Stimulated activated CD8-positive, alpha-beta memory T cell treated with anti-CD3 and anti-CD28 coated beads, Interleukin-2, amount 100 ng/mL, for 48 hours (primary cell): ENCODE results near the gene NFKBIL1.
"Not testable (repeated sequence)": the region's sequence is repeated elsewhere in the genome, so short reads cannot be mapped to it uniquely, and the experiment has no call there.

ENCODE experiments used
- DNase-seq, 2 donors: peaks; one replicate each; pipeline ENCODE4 v3.0.0-alpha.2; 2020; ENCODE audit warnings: low read depth in 2 of 2

Gene NFKBIL1, protein sequence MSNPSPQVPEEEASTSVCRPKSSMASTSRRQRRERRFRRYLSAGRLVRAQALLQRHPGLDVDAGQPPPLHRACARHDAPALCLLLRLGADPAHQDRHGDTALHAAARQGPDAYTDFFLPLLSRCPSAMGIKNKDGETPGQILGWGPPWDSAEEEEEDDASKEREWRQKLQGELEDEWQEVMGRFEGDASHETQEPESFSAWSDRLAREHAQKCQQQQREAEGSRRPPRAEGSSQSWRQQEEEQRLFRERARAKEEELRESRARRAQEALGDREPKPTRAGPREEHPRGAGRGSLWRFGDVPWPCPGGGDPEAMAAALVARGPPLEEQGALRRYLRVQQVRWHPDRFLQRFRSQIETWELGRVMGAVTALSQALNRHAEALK

GRCh38 chr6:31546958-31547726, at the start of gene NFKBIL1:
NFKBIL1 (plus strand) TSS chr6:31547608; CDS start chr6:31547695, 87 bp downstream.
- peak; percentile 85 to 91 for DNase-seq

DNA sequence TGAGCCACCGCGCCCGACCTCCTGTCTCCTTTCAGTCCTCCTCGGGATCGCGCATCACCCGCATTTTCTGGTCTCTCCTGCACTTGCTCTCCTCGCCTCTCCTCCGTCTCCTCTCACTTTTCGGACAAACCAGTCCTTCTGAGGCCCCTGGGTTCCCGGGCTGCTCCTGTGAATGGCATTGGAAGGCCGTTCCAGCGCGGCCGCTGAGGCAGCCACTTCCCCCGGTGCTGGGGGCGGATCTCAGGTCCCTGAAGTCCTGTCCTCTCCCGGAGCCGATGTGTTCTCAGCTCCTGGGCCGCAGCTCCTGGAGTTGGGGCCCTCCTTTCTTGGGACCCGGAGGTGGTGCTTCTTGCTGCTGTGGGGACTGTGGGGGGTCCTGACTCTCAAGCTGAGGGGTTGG, 48.7 kb upstream of the NFKBIL1 start:
- DNase-seq: no peak

GRCh38 chr6:31499648-31500047, 47.8 kb upstream of the NFKBIL1 start:
- not testable (repeated sequence) for DNase-seq

DNA sequence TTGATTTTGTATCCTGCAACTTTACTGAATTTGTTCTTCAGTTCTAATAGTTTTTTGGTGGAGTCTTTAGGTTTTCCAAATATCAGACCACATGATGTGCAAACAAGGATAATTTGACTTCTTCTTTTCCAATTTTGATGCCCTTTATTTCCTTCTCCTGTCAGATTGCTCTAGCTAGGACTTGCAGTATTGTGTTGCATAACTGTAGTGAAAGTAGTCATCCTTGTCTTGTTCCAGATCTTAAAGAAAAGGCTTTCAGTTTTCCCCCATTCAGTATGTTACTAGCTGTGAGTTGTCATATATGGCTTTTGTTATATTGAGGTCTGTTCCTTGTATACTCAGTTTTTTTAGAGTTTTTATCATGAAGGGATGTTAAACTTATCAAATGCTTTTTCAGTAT, 44.8 kb upstream of the NFKBIL1 start:
- no peak for DNase-seq

- DNase-seq: not testable (repeated sequence)
Measured at GRCh38 chr6:31509036-31509435, 38.4 kb upstream of the NFKBIL1 start.

DNA sequence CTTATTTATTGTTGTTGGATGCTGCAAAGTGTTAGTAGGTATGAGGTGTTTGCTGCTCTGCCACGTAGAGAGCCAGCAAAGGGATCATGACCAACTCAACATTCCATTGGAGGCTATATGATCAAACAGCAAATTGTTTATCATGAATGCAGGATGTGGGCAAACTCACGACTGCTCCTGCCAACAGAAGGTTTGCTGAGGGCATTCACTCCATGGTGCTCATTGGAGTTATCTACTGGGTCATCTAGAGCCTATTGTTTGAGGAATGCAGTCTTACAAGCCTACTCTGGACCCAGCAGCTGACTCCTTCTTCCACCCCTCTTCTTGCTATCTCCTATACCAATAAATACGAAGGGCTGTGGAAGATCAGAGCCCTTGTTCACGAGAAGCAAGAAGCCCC, 37.4 kb upstream of the NFKBIL1 start:
- no peak for DNase-seq

DNA sequence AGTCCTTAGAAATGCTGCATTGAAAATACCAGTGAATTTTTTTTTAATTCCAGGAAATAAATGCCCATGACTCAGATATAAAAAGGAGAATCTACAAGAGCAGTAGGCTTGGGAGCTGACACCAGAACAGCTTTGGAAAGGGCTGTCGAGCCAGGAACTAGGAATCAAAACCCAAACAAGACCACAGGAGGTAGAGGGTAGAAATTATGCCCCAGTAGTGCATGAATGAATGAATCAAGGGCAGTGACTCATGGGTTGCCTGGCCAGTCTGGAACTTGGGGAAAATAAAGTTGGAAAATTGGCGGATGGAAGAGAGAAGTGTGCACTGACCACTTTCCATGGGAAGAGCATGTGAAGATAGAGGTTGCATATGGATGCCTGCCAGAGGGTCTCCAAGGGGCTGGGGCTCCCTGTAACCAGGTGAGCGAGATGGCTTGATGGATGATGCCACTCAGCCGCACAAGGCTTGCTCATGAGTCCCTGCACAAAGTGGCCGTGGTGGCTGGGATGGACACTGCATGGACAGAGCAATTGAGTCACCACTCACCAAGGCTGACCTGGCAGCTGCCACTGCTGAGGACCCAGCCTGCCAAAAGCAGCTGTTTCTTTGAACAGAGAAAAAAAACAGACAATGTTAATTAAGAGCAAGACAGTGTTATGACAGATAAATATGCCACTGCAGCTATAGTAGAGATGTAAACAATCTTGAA, 33.8 kb upstream of the NFKBIL1 start:
- DNase-seq: no peak

DNA sequence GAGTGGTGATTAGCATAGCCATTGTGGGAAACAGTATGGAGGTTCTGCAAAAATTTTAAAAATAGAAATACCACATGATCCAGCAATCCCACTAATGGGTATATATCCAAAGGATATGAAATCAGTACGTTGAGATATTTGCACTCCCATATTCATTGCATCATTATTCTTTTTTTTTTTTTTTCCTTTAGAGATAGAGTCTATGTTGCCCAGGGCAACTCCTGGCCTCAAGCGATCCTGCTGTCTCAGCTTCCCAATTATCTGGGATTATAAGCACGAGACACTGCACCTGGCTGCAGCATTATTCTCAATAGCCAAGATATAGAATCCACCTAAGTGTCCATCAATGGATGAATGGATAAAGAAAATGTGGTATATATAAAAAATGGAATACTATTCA, 25.6 kb upstream of the NFKBIL1 start:
- no peak for DNase-seq

DNA sequence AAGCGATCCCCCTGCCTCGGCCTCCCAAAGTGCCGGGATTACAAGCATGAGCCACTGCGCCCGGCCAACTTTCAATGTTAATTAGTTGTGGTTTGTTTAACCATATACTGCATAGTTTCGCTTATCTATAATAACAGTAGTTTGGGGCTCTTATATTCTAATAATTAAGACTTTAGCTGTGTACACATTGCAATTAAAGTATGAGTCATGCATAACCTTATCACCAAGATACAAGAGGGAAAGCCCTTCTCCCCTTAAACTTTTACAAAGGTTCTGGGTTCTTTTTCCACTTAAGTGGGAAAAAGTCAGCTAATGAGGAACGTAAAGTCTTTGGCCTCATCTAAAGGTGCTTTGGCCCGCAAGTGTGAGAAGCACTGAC, 21.9 kb upstream of the NFKBIL1 start:
- no peak for DNase-seq

- no peak for DNase-seq
Measured at GRCh38 chr6:31525932-31526591, 21.3 kb upstream of the NFKBIL1 start.

DNA sequence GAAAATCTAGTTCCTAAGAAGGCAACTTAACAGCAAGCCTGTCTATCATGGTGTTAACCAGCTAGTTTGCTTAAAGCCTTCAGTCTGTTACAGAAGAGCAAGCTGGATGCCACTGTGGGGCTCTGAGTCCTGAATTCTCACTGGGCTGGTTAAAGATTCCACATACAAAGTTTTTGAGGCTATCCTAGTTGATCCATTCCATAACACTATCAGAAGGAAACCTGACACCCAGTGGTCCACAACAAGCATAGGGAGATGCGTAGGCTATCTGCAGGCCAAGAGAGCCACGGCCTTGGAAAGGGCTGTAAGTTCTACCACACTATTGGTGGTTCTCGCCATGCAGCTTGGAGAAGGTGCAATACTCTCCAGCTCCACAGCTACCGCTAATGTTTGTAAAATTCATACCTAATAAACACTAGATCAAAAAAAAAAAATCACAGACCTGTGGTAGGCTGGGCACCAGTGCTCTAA, 19.1 kb upstream of the NFKBIL1 start:
- no peak for DNase-seq

DNA sequence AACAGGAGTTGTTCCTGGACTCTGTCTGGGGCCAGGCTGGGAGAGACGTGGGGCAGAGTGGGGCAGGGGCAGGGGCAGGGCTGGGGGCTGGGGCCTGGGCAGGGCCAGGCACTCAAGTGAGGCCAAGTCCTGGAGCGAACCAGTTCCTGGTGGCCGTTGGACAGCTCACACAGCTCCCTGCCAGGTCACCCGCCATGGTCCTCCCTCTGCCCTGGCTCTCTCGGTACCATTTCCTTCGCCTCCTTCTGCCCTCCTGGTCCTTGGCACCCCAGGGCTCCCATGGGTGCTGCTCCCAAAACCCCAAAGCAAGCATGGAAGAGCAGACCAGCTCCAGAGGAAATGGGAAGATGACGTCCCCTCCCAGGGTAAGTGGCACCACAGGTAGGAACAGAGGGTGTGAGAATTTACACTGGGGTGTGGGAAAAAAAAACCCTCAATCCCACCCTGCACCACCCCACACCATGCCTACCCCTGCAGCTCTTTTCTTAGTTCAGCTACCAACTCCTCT, 18.5 kb upstream of the NFKBIL1 start, which contains the start of gene MCCD1:
Gene MCCD1 (plus strand): TSS at position 142 of the 508 bp plus-strand sequence. CDS start 53 bp downstream, at position 195.
- DNase-seq: no peak

- no peak for DNase-seq
Measured at GRCh38 chr6:31529329-31530150, 17.9 kb upstream of the NFKBIL1 start.

GRCh38 chr6:31530659-31531058, 16.7 kb upstream of the NFKBIL1 start:
- DNase-seq: no peak

DNA sequence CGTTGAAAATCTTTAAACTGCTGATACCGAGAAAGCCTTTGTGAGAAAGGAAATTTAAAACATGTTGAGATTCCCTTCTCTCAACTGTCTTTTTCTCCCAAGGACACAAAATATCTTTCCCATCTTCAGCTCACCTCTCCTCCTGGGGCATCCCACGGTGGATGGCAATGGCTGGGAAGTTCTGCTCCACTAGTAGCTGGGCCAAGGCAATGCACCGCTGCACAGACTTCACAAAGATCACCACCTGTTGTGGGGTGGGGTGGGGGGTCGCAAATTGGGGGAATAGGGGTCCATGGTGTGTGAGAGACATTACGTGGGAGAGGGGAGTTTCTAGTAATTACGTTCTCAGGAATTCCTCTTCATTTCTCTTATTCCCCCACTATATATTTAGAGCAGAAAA, 16.2 kb upstream of the NFKBIL1 start:
- no peak for DNase-seq

DNA sequence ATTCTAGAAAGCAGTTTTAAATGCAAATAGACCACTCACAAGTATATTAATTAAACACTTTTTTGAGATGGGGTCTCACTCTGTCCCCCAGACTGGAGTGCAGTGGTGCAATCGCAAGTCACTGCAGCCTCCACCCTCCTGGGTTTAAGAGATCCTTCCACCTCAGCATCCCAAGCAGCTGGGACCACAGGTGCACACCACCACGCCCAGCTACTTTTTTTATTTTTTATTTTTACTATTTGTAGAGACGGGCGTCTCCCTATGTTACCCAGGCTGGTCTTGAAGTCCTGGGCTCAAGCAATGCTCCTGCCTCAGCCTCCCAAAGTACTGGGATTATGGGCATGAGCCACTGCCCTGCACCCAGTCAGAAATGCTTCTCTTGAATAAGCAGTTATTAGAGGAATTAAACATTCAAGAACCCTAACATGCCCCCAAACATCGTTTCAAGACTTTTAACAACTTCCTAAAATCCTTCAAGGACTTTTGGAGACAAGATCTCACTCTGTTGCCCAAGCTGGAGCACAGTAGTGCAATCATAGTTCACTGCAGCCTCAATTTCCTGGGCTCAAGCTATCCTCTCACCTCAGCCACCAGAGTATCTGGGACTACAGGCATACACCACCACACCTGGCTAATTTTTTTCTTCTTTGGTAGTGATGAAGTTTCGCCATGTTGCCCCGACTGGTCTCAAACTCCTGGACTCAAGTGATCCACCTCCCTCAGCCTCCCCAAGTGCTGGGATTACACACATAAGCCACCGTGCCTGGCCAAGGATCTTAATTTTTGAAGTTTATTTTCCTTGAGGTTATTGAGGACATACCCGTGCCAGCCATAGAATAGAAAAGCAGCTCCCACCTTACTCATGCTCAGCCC, 15.4 kb upstream of the NFKBIL1 start:
- no peak for DNase-seq

- no peak for DNase-seq
Measured at GRCh38 chr6:31532644-31533454, 14.6 kb upstream of the NFKBIL1 start.

- DNase-seq: no peak
Measured at GRCh38 chr6:31533455-31533841, 14.0 kb upstream of the NFKBIL1 start.

DNA sequence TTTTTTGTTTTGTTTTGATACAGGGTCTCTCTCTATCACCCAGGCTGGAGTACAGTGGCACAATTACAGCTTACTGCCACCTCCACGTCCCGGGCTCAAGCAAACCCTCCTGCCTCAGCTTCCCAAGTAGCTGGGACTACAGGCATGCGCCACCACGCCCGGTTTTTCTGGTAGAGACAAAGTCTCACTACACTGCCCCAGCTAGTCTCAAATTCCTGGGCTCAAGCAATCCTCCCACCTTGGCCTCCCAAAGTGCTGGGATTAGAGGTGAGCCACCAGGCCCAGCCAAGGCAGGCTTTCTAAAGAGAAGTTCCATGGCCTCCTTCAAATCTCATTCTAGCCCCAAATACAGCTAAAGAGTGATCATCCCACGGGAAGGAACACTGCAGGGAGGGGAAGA, 13.4 kb upstream of the NFKBIL1 start:
- no peak for DNase-seq
